GM23338 (cell line): ENCODE results near the gene RAB7B. TPM values are rescaled to one million over a fixed set of nuclear protein-coding genes. Genes with fewer than 3 reads are reported as not detected.

Source experiments
- ATAC-seq: fragments of 200-7000 bp; cut with Tn5 transposase; 3 replicates; pipeline ENCODE4 v1.9.1; 2020
- DNase-seq: peaks from one replicate; pipeline ENCODE4 v3.0.0-alpha.2; 2015; ENCODE audit warnings: low spot score
- H2AFZ ChIP-seq: fragments of 200-600 bp; sonication (generic); 2 replicates; pipeline ENCODE4 v1.8.0; 2016; ENCODE audit warnings: antibody characterized with exemption, mild to moderate bottlenecking, moderate library complexity
- H3F3A ChIP-seq: fragments of 200-600 bp; sonication (generic); replicated peaks from 2 replicates; pipeline ENCODE4 v1.8.0; 2017; ENCODE audit warnings: antibody characterized with exemption, mixed run types, low read depth
- H3K27ac ChIP-seq: fragments of 200-600 bp; sonication (generic); 2 replicates; pipeline ENCODE4 v1.6.1; 2016; ENCODE audit warnings: low read depth
- H3K27me3 ChIP-seq: fragments of 200-600 bp; sonication (generic); 2 replicates; pipeline ENCODE4 v1.8.0; 2016; ENCODE audit warnings: mild to moderate bottlenecking, mixed run types, moderate library complexity; ENCODE audit not compliant: insufficient read depth
- H3K36me3 ChIP-seq: fragments of 200-600 bp; sonication (generic); 2 replicates; pipeline ENCODE4 v1.8.0; 2016; ENCODE audit warnings: mild to moderate bottlenecking; ENCODE audit not compliant: insufficient read depth
- H3K4me1 ChIP-seq: fragments of 200-600 bp; sonication (generic); 2 replicates; pipeline ENCODE4 v1.8.0; 2016; ENCODE audit warnings: mild to moderate bottlenecking, moderate library complexity; ENCODE audit not compliant: insufficient read depth
- H3K4me2 ChIP-seq: fragments of 200-600 bp; sonication (generic); 2 replicates; pipeline ENCODE4 v1.7.1; 2017; ENCODE audit warnings: mixed run types
- H3K4me3 ChIP-seq: fragments of 200-600 bp; sonication (generic); 2 replicates; pipeline ENCODE4 v1.6.1; 2016; ENCODE audit warnings: mixed run types
- H3K79me2 ChIP-seq: fragments of 200-600 bp; sonication (generic); replicated peaks from 2 replicates; pipeline ENCODE4 v1.8.0; 2017; ENCODE audit warnings: mild to moderate bottlenecking; ENCODE audit not compliant: insufficient read depth
- H3K9me2 ChIP-seq: fragments of 200-600 bp; sonication (generic); 2 replicates; pipeline ENCODE4 v1.8.0; 2017; ENCODE audit not compliant: insufficient read depth
- H4K20me1 ChIP-seq: fragments of 200-600 bp; sonication (generic); replicated peaks from 2 replicates; pipeline ENCODE4 v1.8.0; 2017; ENCODE audit warnings: mild to moderate bottlenecking; ENCODE audit not compliant: insufficient read depth
- H3K27ac Mint-ChIP-seq: 2 replicates; pipeline ENCODE4 v1.8.0; 2020; ENCODE audit warnings: inconsistent platforms, mild to moderate bottlenecking, moderate library complexity, mixed read lengths
- H3K27me3 Mint-ChIP-seq: 3 replicates; pipeline ENCODE4 v1.8.0; 2022; ENCODE audit warnings: low read depth, mild to moderate bottlenecking, moderate library complexity, mixed read lengths, inconsistent platforms; ENCODE audit not compliant: insufficient read depth, poor library complexity
- H3K36me3 Mint-ChIP-seq: 3 replicates; pipeline ENCODE4 v1.8.0; 2021; ENCODE audit warnings: low read depth, mild to moderate bottlenecking, inconsistent platforms, moderate library complexity, mixed read lengths
- H3K4me1 Mint-ChIP-seq: 3 replicates; pipeline ENCODE4 v1.8.0; 2020; ENCODE audit warnings: mild to moderate bottlenecking, inconsistent platforms, mixed read lengths
- H3K4me3 Mint-ChIP-seq: 3 replicates; pipeline ENCODE4 v1.8.0; 2021; ENCODE audit warnings: moderate library complexity, mild to moderate bottlenecking, inconsistent platforms, mixed read lengths
- H3K9me3 Mint-ChIP-seq: 3 replicates; pipeline ENCODE4 v1.8.0; 2020; ENCODE audit warnings: moderate library complexity, mild to moderate bottlenecking, inconsistent platforms, mixed read lengths
- CTCF ChIP-seq, 2 experiments: fragments of 200-600 bp in 1 of 2; sonication (generic) in 1 of 2; conservative IDR thresholded peaks; 2 replicates each; pipeline versions ENCODE4 v1.5.1 to v1.6.1; 2016 to 2017; ENCODE audit warnings: antibody characterized with exemption in 2 of 2, low read depth in 2 of 2, mild to moderate bottlenecking in 2 of 2, moderate library complexity in 1 of 2
- ETS1 ChIP-seq: IDR thresholded peaks from 2 replicates; pipeline ENCODE4 v1.6.1; 2016; ENCODE audit warnings: antibody characterized with exemption
- EZH2 ChIP-seq: fragments of 200-600 bp; sonication (generic); IDR thresholded peaks from one replicate; pipeline ENCODE4 v1.8.0; 2017; ENCODE audit warnings: antibody characterized with exemption, mild to moderate bottlenecking, low read depth; ENCODE audit not compliant: unreplicated experiment
- EZH2phosphoT487 ChIP-seq: fragments of 200-600 bp; sonication (generic); IDR thresholded peaks from one replicate; pipeline ENCODE4 v1.8.1; 2018; ENCODE audit warnings: antibody characterized with exemption; ENCODE audit not compliant: unreplicated experiment
- NANOG ChIP-seq: IDR thresholded peaks from 2 replicates; pipeline ENCODE4 v1.6.1; 2016; ENCODE audit warnings: antibody characterized with exemption, borderline replicate concordance
- POLR2AphosphoS5 ChIP-seq: IDR thresholded peaks from 2 replicates; pipeline ENCODE4 v1.6.1; 2016; ENCODE audit warnings: antibody characterized with exemption, low read depth
- ZNF331 ChIP-seq: fragments of 250-450 bp; sonication (Bioruptor Pico); IDR thresholded peaks from 2 replicates; pipeline ENCODE4 v1.5.0; 2020; ENCODE audit warnings: low read depth, mild to moderate bottlenecking, moderate library complexity
- ZNF462 ChIP-seq: fragments of 250-450 bp; sonication (Bioruptor Pico); IDR thresholded peaks from 2 replicates; pipeline ENCODE4 v1.5.0; 2020; ENCODE audit warnings: mild to moderate bottlenecking, moderate library complexity
- polyA plus RNA-seq: library from polyadenylated mRNA; unstranded; fragments of >200 nt; fragmentation: Nextera tagmentation; extraction: Ambion mirVana; gene quantifications from 2 replicates; pipeline ENCODE4 v1.2.1, GENCODE V29; 2016
- total RNA-seq: library from RNA; depleted of rRNA; stranded (reverse); fragments of >200 nt; shearing (Covaris generic); gene quantifications from 2 replicates; pipeline ENCODE4 v1.2.3, GENCODE V29; 2014

RAB7B gene
- total and polyA plus RNA-seq, 2 experiments from 2014 or later, result not detected

- TF ChIP-seq EZH2 (no peak), ZNF331 (CRISPR knock-in tag) (no peak), NANOG (no peak), CTCF (conservative IDR thresholded peaks at IDR 0.05; ENCODE audit: low read depth in 2 of 2) (no peak)
Observed at GRCh38 chr1:205971082-205971481, 32.1 kb downstream of the RAB7B start (continued).

- Mint-ChIP-seq H3K36me3 (no peaks in the 10 kb centered on the region; the same call in 2 of the 3 replicates), H3K27me3 (peaks cover 7% of the 10 kb centered on the region), H3K4me3 (no peak overlapping the region), H3K27ac (no peak overlapping the region), H3K4me1 (peaks cover 3% of the 10 kb centered on the region; the same call in 2 of the 3 replicates), H3K9me3 (peaks cover 7% of the 10 kb centered on the region; the same call in 2 of the 3 replicates)
- H3K36me3 ChIP-seq, result no peaks in the 10 kb centered on the region
- TF ChIP-seq EZH2phosphoT487 (no peak), ETS1 (no peak), EZH2 (no peak), CTCF (conservative IDR thresholded peaks at IDR 0.05; ENCODE audit: low read depth in 2 of 2) (no peak), ZNF331 (CRISPR knock-in tag) (no peak), POLR2AphosphoS5 (no peak), ZNF462 (no peak), NANOG (no peak)
- no peaks in the 10 kb centered on the region for H4K20me1 ChIP-seq
- no peaks in the 10 kb centered on the region for H3K9me2 ChIP-seq
- no peaks in the 10 kb centered on the region for H3K4me1 ChIP-seq
- no peaks in the 10 kb centered on the region for H3K79me2 ChIP-seq
- no peaks in the 10 kb centered on the region for H3K27me3 ChIP-seq
- ATAC-seq (no peak), DNase-seq (no peak)
- H3K4me3 ChIP-seq, result no peak overlapping the region
- H2AFZ ChIP-seq, result no peak overlapping the region
- H3K4me2 ChIP-seq, result no peak overlapping the region
- H3K27ac ChIP-seq, result no peak overlapping the region
- peaks cover 10% of the 10 kb centered on the region; the same call in 1 of the 2 replicates for H3F3A ChIP-seq
Observed at GRCh38 chr1:205970486-205970885, 32.7 kb downstream of the RAB7B start.
